COR-L47 (cell line): ENCODE results near the gene MRPS23.
A peak's percentile ranks its signal among the peaks of the same experiment; 100 is the strongest.
"Not testable (repeated sequence)": the region's sequence is repeated elsewhere in the genome, so short reads cannot be mapped to it uniquely, and the experiment has no call there.

ENCODE experiments used
- DNase-seq: peaks from one replicate; lab custom pipeline; 2025; lab: John Stamatoyannopoulos, UW

Gene MRPS23

DNA sequence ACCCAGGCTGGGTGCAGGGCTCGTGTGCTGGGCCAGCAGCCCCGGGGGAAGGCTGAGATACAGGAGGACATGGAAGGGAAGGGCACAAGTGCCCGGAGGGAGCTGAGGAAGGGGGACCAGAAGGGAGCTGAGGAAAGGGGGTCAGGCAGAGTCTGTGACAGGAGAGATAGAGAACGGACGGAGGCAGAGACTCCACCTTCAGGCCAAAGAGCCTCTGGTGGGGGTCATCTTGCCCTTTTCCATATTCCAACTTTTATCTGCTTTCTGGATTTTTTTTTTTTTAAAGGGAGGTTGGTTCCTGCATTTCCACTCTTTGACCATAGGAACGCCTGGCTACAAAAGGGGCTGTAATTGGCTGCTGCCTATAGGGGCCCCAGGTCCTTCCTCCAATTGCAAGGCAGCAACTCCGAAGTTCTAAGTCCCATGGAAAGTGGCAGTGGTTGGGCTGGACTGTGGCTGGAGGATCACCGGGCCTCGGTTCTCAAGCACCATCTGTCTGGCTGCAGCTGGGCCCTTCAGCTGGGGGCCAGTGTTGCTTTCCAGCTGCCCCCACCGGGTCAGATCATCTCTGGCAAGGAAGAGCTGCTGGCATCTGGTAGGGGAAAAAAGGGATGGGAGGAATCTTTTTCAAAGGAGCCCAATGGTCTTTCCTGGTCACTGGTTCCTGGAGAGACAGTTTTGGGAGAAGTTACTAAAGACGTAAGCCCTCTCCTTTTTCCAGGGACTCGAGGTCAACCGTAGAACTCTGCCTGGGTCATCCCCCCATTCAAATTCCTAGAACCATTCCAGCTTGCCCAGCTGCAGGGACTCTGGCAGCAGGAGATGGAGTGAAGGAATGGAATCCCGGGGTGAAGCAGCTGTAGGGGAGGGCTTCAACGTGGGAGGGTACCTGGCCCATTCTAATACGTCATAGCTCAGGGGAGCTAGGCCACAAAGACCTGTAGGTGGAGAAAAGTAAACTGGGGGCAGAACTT lies 13.1 kb upstream of the MRPS23 start:
- DNase-seq, result no peak

DNA sequence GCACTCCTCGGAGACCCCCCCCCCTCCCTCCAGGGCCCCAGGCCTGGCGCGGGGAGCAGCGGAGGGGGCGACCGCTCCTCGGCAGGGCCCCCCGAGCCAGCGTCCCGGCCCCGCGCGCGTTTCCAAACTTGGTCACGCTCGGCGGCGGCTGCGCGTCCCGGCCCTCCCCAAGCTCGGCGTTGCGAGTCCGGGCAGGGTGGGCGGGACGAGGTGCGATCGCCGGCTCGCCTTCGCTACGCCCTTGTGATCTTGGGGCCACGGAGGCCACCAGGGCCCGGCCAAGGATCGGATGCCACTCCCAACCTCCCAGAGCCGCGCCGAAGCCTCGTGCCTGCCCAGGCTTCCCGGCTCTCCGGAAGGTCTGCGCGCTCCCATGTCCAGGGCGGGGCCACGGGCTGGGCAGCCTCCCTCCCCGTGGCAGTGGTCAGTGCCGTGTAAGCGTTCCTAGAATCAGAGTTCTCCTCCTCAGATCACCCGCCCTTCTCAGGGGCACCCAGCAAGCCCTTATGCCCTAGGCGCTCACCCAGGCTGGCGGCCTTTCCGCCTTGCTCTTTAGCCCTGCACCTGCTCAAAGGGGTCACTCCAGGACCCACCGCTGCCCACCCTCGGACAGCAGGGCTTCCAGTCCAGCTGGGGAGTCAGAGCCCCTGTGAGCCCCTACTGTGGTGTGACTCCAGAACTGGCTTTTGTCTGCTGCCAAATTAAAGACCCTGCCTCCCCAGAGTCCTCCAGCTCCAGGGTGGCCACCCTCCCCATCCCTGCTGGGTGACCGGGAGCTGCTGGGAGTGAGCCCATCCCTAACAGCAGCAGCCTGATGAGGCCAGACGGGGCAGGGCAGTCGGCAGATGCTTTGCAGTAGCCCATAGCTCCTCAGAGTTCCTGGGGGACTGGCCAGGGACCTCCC lies 12.2 kb upstream of the MRPS23 start:
- DNase-seq, result no peak

DNA sequence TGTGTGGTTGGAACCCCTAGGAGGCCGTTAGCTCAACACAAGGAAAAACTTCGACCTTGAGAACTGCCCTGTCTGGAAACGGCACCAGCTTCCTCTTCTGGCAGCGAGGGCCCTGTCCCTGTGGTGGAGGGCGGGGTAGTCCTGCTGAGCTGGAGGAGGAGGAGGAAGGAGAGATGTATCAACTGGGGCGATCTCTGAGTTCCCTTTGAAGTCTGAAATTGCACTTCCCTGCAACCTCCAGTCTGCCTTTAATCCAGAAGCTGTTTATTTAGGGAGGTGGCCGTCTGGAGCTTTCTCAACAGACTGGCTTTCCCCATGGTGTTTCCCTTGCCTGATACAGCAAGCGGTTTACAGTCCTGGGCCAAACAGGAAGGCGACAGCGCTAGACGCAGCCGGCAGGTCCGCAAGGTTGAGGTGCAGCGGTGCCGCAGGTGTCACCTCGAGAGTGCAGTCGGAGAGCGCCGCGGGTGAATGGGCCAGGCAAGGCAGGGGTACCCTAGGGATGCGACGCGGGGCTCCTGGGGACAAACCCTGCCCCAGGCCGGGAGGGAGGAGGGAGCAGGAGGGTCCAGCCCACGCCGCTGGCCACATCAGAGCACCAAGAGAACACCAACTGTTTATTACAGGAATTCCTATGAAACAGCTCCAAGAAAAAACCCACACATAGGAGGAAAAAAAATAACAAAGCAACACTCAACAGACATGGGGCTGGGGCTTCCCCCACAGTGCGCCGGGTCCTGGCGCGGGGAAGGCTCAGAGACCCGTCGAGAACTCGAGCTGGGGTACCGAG lies 11.4 kb upstream of the MRPS23 start:
- DNase-seq, result peak; percentile 56

DNA sequence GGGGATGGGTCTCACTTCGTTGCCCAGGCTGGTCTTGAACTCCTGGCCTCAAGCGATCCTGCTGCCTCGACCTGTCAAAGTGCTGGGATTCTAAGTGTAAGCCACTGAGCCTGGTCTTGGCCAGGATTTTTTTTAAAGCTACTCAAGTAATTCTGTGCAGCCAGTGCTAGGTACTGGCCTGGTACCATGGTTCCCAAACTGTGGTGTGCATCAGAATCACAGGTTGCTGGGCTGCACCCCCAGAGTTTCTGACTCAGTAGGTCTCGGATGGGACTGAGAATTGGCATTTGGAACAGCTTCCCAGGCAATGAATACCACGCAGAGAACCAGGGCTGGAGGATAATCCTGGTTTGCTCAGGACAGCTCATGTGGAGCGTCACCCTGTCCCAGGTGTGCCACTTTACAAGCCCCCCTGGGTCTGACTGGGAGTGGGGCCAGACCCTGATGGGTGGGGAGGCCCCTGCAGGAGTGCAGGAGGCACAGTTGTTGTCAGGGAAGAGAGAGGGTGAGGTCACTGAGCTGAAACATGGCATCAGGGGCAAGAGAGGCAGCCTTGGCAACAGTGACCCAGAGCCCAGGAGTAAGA lies 10.7 kb upstream of the MRPS23 start:
- DNase-seq, result peak; percentile 83

DNA sequence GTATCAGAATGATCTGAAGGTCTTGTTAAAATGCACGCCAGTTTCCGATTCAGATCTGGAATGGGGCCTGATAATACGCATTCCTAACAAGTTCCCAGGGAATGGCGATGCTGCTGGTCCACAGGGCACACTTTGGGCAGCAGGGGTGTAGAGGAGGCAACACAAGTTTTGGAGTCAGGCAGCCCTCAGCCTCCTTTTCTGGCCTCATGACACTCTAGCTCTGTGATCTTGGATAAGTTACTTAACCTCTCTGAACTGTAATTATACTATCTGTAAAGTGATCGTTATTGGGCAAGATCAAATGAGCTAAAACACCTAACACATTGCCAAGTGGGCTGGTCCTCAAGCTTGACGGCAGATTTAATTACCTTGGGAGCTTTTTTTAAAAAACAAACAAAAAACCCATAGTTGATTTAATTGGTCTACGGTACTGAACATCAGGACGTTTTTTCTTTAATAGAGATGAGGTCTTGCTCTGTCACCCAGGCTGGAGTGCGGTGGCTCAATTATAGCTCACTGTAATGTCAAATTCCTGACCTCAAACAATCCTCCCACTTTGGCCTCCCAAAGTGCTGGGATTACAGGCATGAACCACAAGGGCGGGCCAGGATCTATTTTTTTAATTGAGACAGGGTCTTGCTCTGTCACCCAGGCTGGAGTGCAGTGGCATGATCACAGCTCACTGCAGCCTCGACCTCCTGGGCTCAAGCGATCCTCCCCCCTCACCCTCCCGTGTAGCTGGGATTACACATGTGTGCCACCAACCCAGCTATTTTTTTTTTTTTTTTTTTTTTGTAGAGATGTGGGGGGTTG lies 10.0 kb upstream of the MRPS23 start:
- no peak for DNase-seq

DNA sequence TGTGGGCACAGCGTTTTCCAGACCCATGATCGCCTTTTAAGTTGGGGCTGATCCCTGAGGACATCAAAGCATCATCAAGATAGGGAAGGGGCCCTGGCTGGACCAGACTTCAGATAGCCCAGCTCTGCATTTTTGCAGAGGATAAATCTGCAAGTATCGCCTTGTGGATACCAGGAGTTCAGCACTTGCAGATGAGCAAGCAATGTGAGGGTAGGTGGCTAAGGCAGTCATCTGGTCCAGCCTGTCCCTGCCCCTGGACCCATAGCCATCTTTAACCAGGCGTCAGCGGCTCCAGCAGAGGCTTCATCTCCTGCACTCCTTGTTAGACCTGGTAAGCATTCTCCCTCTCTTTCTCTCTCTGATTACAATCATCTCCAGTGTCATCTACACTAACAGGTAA lies 9.0 kb upstream of the MRPS23 start:
- DNase-seq, result no peak

DNA sequence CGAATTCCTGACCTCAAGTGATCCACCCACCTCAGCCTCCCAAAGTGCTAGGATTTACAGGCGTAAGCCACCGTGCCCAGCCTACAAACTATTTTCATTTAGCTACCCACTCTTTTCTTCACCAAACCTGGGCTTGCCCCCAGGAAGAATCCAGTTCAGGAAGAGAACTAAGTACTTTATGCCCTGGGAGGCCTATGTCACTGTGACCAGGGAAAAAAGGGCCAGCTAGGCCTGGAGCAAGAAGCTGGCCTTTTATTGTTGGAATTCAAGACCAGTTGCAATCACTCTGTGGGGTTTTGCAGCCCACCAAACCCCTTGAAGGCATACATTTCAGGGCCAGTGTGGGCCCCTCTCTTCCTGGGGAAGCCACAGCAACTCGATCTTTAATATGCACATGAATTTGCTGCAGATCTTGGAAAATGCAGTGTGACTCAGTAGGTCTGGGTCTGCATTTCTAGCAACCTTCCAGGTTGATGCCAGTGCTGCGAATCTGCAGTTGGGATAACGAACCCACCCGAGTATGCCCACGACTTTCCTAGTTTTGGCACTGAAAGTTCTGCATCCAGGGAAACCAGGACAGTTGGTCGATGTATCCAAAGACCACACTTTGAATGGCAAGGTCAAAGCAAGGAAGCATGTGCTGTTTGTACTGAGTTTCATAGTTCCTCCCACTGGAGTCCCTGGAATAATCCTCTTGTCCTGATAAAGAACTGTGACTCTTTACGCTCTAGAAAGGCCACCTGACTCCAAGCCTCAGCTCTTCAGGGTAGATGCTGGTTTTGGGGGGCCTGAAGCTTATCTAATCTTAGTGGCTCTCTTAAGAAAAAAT lies 7.2 kb upstream of the MRPS23 start:
- no peak for DNase-seq

DNA sequence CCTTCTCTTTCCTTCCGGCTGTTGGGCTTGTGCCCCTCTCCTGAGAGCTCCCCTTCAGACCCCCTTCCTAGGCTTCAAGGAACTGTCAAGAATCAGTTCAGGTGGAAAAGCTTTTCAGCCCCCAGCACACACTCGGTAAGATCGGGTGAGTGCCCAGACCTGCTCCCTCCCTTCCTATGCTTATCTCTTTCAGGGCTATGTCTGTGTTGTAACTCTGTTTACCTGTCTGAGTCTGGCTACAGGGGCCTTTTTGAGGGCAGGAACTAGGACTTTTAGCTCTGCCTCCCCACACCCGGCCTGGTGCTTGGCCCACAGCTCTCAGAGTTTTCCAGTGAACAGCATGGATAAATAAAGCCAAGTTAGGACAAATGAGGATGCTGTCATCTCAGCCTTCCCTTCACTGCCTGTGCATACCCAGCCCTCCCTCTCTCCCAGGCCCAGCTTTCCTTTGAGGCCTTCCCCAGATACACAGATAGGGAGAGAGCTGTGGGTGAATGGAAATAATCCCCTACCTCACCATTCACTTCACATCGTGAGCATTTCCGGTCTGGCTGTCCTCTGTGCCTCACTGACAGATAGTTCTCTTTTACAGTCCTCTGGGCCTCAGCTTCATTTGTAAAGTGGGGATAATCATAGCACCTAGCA lies 5.7 kb upstream of the MRPS23 start:
- no peak for DNase-seq

DNA sequence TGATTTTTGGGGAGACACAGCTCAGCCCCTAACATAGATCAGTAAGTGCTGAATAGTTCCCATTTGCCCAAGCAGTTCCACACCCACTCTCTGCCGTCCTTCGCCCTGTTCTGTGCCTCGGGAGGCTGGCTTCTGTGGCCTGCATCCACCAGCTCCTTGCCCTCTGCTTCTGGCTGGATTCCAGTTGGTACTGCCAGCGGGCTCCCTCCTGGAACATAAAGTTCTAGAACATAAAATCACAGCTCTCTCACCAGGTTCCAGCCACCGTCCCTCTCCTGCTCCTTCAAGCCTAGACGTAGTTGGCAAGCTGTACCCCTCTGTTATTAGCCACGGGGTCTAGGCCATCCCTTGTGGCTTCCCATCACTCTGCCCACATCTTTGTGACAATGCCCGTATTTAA lies 3.9 kb upstream of the MRPS23 start:
- DNase-seq, result no peak

DNA sequence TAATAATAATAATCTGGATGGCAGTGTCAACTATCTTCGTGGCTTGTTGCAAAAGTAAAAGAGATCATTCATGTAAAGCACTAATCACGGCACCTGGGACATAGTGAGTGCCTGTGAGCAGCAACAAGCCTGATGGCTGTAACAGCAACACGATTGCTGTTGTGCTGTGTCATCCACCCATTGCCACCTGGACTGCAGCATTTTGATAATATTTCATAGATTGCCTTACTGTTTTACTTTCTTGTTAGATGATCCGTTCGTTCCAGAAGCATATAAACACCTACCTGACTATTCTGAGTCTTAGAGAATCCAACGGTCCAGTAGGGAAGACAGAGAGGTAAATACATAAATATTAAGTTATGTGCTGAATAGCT lies 3.1 kb upstream of the MRPS23 start:
- DNase-seq, result no peak

DNA sequence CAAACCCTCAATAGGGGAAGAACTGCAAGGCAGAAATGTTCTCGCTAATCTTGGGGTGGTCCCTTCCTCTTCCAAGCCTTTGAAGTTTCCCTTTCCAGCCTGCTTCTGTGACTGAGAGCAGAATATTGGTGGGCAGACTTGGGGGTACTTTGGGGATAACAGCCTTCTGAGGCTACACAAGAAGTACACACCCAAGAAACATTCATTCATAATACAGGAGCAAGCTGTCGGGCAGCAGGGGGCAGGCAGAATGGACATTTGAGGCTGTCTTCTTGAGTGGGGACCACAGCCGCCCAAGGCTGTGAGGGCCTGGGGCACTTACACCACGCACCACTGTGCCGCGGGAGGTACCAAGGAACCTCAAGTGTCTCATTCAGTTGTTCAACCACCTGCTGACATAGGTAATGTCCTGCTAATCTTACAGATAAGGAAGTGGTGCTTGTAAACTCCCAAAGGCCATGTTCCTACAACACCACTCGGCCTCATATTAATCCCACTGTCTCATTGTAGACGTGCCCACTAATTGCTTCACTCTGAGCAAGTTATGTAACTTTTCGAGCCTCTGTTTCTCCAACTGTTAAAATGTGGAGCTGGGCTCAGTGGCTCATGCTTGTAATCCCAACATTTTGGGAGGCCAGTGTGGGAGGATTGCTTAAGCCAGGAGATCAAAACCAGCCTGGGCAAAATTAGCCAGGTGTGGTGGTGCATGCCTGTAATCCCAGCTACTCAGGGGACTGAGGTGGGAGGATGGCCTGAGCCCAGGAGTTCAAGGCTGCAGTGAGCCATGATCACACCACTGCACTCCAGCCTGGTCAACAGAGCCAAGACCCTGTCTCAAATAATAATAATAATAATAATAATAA lies 2.5 kb upstream of the MRPS23 start:
- DNase-seq, result no peak

DNA sequence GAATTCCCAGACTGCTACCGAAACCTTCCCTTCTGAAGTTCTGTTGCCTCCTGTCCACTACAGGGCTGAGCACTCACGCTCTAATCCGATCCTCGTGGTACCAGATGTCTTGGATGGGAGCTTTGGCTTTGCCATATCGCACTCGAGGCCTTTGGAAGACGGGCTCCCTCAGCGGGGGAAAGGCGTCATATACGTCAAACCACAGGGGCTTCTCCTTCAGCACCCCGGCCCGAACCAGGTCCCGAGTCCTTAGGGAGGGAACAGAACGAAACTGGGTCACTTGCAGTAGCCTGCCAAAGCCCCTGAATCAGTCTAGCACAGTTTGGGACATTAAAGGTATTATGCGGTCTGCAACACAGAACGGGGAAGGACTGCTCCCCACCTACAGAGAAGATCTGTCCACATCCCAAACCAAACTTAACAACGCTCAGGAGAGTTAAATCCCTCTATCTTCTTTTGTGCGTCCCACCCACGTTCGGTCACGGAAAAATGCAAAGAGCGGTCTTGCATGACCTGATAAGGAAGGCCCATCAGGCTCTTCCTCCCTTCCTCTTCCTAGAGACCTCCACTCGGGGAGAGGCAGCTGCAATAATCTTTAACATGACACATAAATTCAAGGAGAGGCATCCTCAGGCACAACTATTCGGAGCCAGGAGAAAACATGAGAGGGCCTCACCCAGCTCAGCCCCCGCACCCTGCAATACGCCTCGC lies 526 bp downstream of the MRPS23 start:
- DNase-seq, result no peak

DNA sequence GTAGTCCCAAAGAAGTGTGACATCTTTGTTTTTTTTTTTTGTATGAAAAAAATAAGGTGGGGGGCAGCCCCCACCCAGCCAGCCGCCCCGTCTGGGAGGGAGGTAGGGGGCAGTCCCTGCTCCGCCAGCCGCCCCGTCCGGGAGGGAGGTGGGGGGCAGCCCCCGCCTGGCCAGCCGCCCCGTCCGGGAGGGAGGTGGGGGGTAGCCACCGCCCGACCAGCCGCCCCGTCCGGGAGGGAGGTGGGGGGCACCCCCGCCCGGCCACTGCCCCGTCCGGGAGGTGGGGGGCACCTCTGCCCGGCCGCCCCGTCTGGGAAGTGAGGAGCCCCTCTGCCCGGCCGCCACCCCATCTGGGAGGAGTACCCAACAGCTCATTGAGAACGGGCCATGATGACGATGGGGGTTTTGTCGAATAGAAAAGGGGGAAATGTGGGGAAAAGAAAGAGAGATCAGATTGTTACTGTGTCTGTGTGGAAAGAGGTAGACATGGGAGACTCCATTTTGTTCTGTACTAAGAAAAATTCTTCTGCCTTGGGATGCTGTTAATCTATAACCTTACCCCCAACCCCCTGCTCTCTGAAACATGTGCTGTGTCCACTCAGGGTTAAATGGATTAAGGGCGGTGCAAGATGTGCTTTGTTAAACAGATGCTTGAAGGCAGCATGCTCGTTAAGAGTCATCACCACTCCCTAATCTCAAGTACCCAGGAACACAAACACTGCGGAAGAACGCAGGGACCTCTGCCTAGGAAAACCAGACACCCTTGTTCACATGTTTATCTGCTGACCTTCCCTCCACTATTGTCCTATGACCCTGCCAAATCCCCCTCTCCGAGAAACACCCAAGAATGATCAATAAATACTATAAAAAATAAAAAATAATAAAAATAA lies 3.5 kb downstream of the MRPS23 start:
- not testable (repeated sequence) for DNase-seq

DNA sequence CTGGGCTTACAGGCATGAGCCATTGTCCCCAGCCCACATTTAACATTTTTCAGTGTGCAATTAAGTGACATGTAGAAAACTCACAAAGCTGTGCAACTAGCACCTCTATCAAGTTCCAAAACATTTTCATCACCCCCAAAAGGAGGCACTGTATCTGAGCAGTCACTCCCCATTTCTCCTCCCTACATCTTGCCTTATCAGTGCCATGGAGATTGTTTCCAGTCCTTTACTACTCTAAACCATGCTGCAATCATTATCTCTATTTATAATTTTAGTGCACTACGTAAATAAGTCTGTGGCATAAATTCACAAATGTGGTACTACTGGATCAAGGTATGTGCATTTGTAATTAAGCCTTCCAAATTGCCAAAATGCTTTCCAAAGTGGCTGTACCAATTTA lies 7.6 kb downstream of the MRPS23 start:
- no peak for DNase-seq

DNA sequence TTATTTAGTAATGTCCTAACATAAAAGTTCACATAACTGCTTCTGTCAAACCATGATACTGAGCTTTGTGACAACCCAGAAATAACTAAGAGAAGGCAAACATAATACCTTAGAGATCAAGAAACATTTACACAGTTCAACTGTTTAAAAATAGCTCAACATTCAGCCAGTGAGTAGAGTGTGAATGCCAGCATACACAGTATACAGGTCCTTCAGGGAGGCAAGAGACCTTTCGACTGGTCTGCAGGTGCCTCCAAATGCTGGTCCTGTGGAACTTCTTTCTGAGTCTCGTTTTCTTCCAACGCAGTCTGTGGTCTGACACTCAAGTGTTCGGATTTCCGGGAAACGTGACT lies 10.3 kb downstream of the MRPS23 start:
- no peak for DNase-seq

DNA sequence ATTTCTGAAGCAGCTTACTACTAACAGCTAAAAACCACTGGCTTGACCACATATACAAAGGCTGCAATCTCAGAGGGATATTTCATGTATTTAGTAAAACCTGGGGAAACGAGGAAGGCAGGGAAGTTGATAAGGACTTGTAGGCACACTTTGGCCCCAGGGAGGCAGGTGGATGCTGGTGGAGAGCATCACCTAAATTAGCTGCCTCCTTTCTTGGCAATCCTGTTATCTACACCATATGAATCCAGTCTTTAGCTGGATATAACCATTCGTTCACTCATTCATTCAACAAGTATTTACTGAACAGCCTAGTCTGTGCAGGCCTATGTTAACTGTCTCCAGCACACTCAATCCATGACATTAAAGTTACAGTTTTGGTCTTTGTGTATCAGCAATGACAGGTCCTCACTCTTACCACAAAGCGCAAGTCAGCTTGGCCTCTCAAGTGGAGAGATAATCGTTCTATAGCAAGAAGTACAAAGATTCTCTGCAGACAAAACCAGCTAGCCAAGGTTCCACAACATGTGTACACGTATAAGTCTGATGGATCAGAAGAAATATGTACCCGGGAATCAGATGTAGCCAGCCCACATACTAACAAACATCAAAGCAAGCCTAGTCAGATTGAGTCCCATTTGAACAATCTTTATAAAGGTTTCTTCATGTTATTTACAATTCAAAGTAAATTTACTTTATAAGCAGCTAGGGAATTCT lies 10.8 kb downstream of the MRPS23 start:
- no peak for DNase-seq
